HG03521 (cell line): ENCODE data around the gene NTRK3.
"Not testable (repeated sequence)": the region's sequence is repeated elsewhere in the genome, so short reads cannot be mapped to it uniquely, and the experiment has no call there.

Source experiments
- ATAC-seq: cut with Tn5 transposase; IDR thresholded peaks from one replicate; pipeline ENCODE4 v1.9.1; 2021; ENCODE audit warnings: mild to moderate bottlenecking, moderate library complexity; ENCODE audit not compliant: unreplicated experiment

Gene NTRK3

DNA sequence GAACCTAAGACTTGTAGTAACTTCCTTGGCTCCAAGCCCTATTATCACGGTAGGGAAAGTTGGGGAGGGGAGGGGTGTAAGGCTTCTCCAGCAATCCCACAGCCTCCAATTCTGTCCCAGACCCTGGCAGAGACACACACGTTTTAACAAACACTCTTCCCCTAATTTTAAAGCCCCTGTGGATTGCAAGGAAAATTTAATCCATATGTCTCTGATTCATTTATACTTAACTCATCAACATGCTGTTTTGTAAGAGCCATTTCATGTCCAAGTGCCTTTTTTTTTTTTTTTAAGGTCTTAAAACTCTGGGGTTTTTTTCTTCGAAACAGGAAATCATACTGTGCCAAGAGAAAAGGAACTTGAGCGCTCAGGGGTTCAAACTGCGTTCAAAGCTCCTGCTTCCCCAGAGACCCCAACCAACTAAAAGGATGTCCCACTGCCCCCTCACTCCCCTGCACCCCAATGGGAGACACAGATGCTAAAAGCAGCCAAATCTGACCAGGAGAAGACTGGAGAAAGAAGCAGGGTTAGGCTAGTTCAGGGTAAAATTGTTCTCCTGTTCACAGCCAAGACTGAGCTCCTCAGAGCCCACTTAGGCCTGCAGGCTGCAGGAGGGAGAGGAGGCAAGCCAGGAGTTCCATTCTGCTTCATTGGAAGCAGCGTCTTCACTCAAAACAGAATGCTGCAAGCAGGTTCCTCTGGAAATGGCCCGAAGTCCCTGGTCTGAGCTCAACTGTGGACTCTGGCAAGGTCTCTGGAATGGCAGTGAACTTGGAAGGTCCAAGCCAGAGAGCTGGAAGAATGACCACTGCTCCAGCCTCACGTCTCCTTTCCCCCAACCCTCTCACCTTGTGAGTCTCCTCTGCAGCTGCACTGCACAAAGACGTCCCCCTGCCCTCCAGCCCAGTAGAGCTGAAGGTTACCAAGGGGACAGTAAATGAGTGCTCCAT lies 172.5 kb downstream of the NTRK3 start:
- ATAC-seq: no peak

DNA sequence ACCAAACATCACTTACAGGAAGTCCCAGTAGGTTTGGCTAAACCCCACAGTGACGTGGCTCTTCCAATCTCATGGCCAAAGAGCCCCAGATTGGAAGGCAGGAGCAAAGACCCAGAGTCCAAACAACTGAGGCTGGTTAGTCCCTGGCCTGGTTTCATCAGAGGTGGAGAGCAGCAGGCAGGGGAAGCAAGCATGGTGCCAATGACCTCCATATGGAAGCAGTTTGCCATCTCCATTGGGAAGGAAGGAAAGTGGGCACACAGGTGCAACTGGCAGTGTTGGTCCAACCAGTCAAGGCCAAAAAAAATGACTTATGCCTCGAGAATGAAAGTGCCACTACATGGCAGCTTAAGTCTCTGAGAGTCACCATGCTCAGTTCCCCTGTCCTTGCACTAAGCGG lies 175.9 kb downstream of the NTRK3 start:
- ATAC-seq: no peak

DNA sequence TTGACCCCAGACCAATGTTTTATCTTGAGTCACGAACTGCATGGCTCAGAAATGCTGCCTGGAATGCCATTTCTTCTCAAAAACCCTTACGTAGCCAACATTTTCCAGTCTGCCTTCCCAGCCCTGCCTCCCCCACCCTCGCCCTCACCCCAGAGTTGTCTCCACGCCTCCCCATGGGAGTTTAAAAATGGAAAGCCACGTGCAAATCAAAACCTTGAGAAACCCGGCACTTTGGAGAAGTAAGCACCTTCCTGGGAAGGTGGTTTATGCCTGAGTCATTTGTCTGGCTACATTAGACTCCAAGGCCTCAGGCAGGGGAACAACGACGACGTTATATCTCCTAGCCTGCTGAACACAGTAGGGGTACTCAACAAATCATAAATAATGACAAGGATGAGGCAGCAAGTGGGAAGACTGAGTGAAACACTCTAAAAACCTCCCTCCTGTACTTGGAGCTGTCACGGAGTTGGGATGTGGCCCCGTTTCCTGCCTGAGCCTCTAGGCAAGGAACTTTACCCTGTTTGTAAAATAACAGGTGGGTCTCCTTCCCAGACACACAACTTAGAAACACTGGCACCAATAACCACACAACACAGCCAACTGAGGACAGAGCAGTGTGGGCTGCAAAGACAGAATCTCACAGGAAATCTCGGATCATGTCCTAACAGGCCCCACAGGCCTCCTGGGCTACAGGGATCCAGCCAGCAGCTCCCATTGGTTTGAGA lies 179.1 kb downstream of the NTRK3 start:
- ATAC-seq: no peak

DNA sequence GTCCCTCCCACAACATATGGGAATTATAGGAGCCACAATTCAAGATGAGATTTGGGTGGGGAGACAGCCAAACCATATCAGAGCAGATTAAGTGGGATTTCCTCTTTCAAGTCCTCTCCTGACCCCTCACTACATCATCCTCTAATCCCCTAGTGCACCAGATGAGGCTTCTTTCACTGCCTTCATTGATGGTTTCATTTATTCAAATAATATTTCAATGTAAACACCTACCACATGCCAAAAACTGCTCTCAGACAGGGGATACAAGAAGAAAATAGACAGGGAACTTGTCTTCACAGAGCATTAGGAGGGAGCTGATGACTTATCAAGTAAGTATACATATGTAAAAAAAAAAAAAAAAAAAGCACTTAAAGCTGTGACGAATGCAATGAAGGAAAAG lies 180.2 kb downstream of the NTRK3 start:
- no peak for ATAC-seq

DNA sequence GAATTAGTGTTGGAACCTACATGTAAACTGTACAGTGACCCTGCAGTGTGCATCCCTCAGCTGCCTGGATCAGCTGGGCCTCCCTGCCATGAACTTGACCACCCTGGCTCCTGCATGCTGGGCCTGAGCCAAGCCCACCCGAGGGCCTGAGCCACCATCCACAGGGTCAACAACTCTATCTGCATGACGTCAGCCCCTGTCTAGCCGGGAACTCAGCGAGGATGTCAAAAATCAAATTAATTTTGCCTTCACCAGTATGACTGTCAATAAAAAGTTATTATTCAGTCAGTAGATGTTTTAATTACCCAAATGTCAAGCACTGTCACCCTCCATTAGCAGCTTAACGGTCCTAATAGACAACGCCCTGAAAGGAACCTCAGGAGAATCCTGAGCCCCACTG lies 181.4 kb downstream of the NTRK3 start:
- ATAC-seq: no peak

DNA sequence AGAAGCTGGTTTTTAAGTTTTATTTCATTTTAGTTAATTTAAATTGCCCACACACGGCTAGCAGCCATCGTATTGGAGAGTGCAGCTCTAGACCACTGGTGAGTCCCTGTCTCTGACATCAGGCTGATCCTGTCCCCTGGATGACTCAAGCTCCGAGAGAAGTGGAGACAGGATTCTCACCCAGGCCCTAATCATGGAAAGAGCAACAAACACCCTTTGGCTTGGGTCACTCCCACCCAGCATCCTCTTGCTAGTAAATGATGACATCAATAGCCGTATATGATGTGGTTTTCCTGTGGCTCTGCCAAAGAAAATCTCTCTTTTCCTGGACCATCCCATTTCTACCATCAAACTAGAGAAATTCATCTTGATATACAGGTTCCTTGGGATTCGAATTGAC lies 182.2 kb downstream of the NTRK3 start:
- no peak for ATAC-seq

DNA sequence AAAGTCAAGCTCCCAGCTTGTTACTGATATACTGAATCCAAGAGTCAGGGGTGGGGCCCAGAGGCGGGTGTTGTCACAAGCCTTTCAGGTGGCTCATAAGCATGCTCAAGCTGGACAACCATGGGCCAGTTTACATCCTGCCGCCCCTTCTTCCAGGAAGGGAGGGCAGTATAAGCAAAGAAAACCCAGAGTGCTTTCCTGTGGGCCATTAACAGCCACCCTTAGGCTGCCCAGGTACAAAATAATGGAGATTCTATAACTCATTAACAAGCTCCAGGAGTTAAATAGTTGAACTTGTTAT lies 183.2 kb downstream of the NTRK3 start:
- ATAC-seq: no peak

DNA sequence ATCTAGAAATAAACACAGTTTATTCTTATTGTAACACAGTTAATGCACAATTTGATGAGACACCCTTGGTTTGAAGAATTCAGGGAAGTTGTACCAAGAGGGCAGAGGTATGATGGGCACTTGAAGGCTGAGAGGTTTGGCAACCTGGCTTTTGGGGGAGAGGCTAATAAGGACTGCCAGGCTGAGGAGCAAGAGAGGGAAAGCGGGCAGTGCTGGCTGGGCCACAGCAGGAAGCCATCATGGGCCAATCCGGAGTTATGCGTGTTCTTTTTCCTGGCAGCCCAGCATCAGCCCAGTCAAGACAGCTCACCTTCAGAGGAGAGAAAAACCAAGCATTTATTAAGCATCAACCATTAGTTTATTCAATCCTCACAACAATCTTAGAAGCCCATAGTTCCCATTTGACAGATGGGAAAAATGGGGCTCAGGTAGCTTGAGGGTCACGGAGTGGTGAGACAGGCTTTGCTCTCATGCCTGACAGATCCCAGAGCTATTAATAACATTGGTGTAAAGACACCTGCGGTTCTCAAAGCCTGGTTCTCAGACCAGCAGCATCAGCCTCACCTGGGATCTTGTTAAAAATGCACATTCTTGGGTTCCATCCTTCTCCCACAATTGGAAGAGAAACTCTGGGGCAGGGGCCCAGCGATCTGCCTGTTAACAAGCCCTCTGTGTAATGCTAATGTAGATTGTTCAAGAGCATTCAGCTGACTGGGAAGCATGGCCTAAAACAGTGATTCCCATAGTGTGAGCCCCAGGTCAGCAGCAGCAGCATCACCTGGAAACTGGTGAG lies 183.7 kb downstream of the NTRK3 start:
- no peak for ATAC-seq

DNA sequence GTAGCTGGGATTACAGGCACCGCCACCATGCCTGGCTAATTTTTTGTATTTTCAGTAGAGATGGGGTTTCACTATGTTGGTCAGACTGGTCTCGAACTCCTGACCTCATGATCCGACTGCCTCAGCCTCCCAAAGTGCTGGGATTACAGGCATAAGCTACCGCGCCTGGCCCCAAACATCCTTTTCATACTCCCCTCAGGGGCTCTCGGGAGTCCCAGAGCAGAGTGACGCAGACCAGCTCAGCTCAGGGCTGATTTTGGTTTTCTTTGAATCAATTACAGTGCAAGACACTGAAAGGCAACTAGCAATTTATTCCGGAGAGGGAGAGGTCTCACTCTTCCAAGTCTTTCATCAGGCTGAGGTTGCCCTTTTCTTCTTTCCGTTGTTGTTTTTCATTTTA lies 184.4 kb downstream of the NTRK3 start:
- not testable (repeated sequence) for ATAC-seq

DNA sequence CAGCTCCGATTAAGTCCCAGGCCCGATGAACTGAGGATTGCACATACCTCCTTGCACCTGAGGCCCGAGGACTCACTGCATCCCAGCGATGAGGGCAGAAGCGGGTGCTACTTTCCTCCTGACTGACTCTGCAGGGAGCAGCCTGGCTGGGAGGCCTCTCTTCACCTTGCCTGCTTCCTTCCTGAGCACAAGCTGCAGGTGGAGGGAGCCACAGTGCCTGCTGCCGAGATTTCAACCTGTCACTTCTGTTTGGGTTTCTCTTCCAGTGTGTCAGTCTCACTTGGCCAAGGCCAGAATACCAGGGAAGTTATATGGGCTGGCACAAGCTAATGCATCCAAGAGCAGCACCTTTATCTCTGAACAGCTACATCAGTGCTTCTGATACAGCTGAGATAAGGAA lies 185.4 kb downstream of the NTRK3 start:
- ATAC-seq: no peak

DNA sequence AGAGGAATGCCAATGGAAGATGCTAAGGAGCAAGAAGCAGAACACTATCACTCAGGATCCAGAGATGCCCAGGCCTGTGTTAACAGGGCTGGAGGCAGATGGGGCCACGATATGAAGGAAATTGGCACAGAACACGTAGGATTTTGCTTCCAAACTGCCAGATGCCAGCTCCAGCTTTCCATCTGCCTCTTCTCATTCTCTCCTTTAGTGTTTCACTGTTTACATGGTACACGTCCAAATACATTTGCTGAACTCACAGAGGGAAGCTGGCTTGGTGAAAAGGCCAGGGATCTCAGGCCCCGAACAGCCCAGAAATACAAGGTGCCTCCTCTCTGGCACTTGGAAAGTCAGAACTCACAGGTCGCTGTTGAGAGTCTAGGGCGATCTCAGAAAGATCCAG lies 187.0 kb downstream of the NTRK3 start:
- no peak for ATAC-seq

DNA sequence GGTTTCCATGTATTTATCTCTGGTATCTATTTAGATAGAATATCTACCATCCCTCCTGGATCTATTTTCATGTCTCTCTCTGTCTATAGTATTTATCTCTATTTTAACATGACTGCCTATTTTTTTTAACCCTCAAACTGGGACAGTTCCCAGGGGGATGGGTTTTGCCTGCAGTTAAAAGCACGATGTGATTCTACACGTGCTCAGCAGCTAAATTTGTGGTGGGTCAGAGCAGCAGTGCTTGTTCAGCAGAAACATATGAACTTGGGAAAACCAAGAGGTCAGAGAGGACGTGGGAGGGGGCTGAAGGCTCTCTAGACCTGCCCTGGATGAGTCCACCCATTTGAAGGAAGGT lies 189.2 kb downstream of the NTRK3 start:
- no peak for ATAC-seq

DNA sequence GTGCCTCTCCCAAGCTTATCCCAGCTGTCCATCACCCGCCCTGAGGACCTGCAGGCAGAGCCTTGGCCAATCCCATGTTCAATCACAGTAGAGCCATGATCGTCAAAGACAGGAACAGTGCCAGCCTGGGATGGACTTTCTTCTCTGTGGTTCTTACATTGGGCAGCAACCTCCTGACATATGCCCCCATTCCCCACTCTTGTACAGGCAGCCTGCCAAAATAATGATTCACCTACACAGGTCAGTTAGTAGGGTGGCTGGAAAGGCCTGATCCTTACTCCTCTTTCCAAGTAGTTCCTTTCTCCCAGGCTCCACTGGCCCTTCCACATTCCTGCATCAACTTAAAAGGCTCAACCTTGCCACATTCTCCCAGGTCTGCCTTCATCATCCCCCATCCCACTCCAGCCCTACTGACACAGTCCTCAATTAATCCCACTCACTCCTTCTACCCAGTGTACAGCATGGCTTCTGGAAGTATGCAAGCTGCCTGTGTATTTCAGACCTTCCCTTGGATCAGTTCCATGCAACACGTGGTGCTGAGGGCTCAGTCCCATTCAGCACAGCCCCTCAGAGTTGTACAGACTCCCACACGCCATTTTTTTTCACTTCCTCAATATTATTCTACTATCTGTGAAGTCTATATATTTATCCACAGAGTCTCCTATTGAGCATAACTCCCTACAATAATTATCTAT lies 189.8 kb downstream of the NTRK3 start:
- no peak for ATAC-seq

DNA sequence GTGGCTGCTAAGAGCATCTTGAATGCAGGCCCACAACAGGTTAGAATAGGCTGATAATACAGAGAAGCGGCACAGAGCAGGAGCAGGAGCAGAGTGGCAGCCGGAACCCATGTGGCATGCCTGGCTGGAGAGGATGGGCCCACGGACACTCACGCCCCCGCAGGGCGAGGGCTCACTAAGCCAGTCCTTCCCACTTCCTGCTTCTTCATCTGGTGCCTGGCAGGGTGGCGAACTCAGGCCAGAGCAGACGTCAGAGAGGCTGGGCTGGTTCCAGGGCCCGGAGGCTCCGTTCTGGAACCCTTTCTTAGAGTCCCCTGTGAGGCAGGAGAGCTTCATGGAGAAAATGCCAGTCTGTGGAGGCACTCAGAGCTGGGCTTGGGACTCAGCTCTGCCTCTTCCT lies 195.1 kb downstream of the NTRK3 start:
- no peak for ATAC-seq

DNA sequence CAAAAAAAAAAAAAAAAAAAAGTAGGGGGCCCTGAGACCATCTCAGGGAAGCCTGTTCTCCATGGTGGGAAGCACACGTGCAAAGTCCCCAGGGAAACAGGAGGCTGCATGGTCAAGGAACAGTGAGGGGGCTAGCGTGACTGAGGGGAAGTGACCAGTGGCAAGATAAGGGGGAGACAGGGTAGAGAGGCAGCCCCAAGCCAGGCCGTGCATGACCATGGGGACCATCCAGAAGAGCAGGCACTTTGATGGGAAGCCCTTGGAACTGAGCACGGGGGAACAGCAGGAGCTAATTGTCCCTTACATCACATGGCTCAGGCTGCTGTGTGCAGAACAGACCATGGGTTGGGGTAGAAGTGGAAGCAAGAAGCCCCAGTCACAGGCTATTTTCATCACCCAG lies 196.2 kb downstream of the NTRK3 start:
- no peak for ATAC-seq

DNA sequence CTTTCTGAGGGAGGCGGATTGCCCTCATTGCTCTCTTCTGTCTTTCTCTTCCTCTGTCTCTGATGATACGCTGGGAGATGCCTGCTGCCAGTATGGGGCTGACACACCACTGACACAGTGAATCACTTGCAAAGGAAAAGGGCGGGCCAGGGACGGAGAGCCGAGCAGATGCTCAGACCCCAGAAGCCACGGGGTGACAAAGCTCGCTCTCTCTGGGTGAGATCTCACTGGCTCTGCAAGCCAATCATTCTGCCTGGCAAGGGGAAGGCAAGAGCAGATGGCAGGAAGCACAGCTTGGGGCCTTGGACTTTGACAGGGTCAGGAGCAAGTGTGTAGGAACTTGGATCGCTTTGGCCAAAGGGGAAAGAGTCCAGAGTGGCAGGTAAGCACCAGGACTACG lies 198.7 kb downstream of the NTRK3 start:
- no peak for ATAC-seq

DNA sequence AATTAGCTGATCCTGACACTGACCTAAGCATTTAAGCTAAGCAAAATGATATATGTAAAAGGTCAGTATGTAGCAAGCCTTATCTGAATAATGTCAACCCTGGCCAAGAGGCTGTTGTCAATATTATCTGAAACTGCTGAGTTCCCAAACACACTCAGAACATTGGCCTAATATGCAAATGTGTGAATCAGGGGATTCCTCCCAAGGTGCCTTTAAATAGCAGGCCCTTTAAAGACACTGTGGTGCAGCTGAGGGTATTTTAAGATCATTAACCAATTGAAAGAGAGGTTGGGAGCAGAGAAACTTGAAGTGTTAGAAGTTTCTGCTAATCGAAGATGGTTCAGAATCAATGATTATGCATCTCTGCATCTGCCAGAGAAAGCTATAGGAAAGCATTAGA lies 207.0 kb downstream of the NTRK3 start:
- no peak for ATAC-seq

DNA sequence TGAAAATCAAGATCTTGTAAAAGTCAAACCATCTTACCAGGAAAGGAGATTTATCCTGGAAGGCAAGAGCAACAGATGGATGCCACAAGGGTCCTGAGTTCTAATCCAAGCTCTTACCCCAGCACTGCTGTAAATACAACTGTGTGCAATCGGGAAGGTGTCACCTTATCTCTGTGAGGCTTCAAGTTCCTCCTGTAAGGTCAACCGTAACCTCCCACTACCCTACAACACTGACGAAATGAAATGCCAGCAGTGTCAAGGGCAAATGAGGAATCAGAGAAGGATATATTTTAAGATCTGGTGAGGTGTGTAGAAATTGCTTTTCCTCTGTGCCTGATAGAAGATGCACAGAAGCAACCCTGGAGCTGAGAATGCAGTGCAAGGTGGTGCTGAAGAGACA lies 207.8 kb downstream of the NTRK3 start:
- ATAC-seq: no peak

DNA sequence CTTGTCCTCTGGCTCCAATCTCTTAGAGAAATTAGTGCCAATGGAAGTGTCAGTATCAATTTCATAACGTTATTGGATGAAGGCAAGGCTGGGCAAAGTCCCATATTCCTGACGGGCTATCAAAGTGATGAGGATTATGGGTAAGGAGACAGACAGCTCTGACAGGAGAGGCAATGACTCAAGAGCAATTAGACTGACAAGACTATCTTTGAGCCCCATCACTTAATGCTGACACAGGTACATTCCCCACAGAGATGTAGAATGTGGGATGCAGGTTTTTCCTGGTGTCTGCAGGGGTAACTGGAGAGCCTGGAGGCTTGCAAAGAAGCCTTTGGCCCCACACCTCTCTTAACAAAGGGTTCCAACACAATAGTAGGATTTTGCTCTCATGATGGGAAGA lies 208.3 kb downstream of the NTRK3 start:
- ATAC-seq: no peak

DNA sequence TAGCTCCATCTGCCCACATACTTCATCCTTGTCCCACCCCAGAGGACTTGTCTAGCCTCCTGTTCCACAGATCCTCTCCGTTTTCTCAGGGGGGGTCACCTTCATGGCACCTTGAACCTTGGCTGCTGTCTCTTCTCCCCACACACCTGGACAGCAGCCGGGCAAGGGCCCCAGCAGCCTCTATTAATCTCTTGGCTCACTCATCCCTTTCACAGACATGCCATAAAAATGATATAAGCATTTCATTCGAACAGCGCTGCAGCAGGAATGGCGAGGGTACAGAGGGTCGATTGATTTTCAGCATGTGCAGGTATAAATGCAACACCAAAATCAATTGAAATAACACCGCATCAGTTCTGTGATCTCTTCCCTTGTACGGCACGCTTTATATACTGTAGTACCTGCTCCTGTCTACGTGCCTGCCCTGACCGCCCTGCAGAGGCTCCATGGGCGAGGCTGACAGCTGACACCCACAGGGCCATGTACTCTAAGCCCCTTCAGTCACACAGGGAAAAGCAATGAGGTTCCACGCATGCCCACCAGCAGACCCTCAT lies 209.9 kb downstream of the NTRK3 start:
- no peak for ATAC-seq

DNA sequence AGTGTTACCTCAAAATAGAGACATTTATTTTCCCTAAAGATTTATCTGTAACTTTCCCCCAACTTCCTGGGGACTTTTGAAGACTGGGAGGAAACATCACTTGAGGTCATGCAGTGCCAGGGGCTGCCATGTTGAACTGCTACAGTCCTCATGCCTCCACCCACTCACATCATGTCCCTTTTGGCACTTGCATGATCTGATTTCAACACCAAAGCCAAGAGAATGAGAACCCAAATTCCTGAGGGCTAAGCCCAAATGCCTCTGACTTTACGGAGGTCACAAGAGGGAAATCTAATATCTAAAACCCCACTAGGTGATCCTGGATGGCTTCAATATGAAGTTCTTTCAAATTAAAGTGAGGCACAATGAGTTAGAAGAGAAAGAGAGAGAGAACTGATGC lies 213.1 kb downstream of the NTRK3 start:
- ATAC-seq: no peak
